HG02588 (cell line): ENCODE results near the gene COL18A1.

Experiments
- ATAC-seq: cut with Tn5 transposase; IDR thresholded peaks from one replicate; pipeline ENCODE4 v1.9.1; 2021; ENCODE audit warnings: mild to moderate bottlenecking, moderate library complexity; ENCODE audit not compliant: unreplicated experiment

Gene COL18A1

GRCh38 chr21:45381865-45382696 is 22.9 kb upstream of the COL18A1 start:
- no peak for ATAC-seq

GRCh38 chr21:45382697-45382997 is 22.3 kb upstream of the COL18A1 start:
- ATAC-seq: no peak

- ATAC-seq: no peak
Observed at GRCh38 chr21:45383111-45383614, 21.8 kb upstream of the COL18A1 start.

GRCh38 chr21:45383615-45384201 is 21.3 kb upstream of the COL18A1 start:
- ATAC-seq: no peak

- no peak for ATAC-seq
Observed at GRCh38 chr21:45384656-45385548, 20.1 kb upstream of the COL18A1 start.

GRCh38 chr21:45385549-45386050 is 19.4 kb upstream of the COL18A1 start:
- no peak for ATAC-seq

- no peak for ATAC-seq
Observed at GRCh38 chr21:45386336-45386727, 18.6 kb upstream of the COL18A1 start.

GRCh38 chr21:45386728-45387371 is 18.1 kb upstream of the COL18A1 start:
- ATAC-seq: no peak

- ATAC-seq: no peak
Observed at GRCh38 chr21:45387506-45387905, 17.5 kb upstream of the COL18A1 start.

- ATAC-seq: no peak
Observed at GRCh38 chr21:45388011-45388521, 16.9 kb upstream of the COL18A1 start.

- no peak for ATAC-seq
Observed at GRCh38 chr21:45388611-45389296, 16.2 kb upstream of the COL18A1 start.

- ATAC-seq: no peak
Observed at GRCh38 chr21:45390121-45390751, 14.7 kb upstream of the COL18A1 start.

GRCh38 chr21:45390831-45391742 is 13.9 kb upstream of the COL18A1 start:
- no peak for ATAC-seq

GRCh38 chr21:45391743-45392572 is 13.0 kb upstream of the COL18A1 start:
- no peak for ATAC-seq

GRCh38 chr21:45392573-45392971 is 12.4 kb upstream of the COL18A1 start:
- ATAC-seq: no peak

GRCh38 chr21:45393021-45393420 is 11.9 kb upstream of the COL18A1 start:
- no peak for ATAC-seq

GRCh38 chr21:45393833-45394638 is 10.9 kb upstream of the COL18A1 start:
- ATAC-seq: no peak
